Measurements from ENCODE around the gene GRPEL1.

Gene GRPEL1

GRCh38 chr4:7044137-7044930 lies 23.5 kb downstream of the GRPEL1 start:
- DNase-seq (ENCODE audit: low spot score), result no peak

DNA sequence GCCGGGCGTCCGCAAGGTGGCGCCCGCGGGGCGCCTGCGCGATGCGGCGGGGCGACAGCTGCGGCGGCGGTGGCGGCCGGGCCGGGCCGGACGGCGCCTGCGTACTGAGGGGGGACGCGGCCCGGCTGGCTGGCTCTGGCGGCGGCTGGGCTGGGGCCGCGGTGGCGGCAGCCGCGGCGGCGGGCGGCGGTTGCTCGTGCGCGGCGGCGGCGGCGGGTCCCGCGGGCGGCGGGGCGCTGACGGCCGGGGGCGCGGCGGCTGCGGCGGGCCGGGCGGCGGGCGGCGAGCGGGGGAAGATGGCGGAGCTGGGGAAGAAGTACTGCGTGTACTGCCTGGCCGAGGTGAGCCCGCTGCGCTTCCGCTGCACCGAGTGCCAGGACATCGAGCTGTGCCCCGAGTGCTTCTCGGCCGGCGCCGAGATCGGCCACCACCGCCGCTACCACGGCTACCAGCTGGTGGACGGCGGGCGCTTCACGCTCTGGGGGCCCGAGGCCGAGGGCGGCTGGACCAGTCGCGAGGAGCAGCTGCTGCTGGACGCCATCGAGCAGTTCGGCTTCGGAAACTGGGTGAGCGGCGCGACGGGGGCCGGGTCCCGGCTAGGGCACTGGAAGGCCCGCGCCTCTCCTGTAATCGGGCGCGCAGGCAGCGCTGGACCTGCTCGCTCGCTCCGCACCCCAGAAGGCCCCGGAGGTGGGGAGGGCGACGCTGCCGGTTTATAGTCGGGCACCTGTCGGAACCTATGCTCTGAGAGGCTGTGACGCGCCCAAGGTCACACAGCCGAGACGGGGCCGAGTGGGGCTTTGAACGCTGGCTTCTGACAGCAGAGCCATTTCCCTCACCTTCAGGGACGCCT lies 24.4 kb downstream of the GRPEL1 start, which contains the start of gene TADA2B:
Gene TADA2B (plus strand): TSS at position 89 of the 853 bp plus-strand sequence. CDS start 208 bp downstream, at position 297.
- DNase-seq (ENCODE audit: low spot score), result peak; percentile 70

DNA sequence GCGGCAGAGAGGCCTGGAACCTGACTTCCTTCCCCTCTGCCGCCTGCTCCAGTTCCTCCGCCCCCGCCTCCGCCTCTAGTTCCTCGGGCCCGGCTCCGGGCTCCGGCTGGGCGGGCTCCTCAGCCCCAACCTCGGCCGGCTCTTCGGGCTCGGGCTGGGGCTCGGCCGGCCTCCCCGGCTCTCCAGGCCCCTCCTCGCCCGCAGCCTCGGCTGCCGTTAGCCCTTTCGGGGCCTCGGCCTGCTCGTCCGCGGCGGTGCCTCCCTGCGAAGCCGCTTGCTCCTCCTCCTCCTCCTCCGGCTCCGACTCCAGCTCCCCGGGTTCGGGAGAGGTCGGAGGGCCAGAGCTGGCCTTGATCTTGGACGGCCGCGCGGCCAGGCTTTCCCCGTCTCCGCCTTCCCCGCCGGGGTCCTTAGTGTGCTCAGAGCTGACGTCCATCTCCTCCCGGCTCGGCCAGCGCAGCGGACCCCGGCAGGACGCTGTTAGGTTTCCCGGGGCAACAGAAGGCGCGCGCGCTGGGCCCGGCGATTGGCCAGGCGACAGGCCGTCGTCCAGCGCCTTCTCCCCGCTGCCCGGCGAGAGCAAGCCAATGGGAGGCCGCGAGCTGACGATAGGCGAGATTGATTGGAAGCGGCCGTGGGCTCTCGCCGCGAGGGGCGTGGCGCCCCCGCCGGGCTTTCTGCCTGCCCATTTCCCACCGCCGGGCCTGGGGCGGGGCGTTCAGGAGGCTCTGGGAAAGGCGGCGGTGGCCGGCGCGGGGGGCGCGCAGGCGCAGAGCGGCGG lies 25.2 kb downstream of the GRPEL1 start:
- DNase-seq (ENCODE audit: low spot score), result peak; percentile 99

- peak; percentile 14 for DNase-seq (ENCODE audit: low spot score)
These were observed 25.9 kb downstream of the GRPEL1 start for GRCh38 chr4:7041801-7042502.

DNA sequence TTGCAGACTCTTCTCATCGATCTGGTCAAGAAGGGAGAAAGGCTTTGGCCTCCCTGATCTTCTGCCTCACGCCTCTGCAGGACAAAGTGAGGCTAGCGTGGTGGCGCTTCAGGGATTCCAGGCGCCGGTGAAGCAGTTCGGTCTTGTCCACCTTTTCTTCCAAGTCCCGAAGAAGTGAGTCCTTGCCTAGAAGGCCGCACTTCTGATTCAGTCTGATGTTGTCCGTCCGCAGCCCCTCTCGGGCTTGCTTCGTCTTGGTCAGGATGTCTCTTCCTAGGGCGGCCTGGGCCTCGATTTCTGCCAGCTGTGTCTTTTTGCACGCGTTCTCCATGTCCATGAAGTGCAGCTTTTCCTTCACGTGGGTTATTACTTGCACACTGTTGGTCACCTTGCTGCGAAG lies 26.6 kb downstream of the GRPEL1 start:
- no peak for DNase-seq (ENCODE audit: low spot score)

DNA sequence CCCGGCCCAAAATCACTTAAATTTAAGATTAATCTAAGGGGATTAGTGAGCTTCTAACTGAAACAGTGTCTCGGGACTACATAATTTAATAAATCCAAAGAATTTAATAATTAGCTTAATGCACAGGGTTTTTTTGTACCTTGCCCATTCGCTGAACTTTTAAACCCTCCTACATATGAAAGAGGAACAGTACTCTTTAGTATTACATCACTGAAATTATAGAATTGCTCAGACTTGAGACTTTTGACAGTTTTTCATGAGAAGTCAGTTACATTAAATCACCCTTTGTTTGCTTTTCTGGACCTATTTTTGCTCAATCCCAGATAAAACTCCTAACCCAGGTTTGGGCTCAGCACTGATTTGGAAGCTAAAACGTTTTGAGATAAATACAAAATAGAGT lies 27.1 kb downstream of the GRPEL1 start:
- no peak for DNase-seq (ENCODE audit: low spot score)

DNA sequence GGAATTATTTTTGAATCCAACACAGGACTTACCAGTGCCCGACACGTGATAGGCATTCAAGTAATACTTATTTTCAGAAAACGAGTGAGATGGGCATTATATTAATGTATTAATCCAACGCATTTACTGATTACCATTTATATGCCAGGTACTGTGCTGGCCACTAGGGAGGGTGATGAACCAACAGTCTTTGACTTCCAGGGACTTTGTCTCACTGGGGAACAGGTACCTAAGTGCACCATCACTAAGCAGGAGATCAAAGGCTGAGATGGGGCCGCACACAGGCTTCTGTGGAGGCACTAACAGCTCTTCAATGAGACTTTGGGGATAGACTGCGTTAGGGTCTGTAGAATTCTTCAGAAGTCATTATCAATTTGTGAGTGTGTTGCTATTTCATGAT lies 30.4 kb downstream of the GRPEL1 start:
- no peak for DNase-seq (ENCODE audit: low spot score)

- DNase-seq (ENCODE audit: low spot score), result no peak
These were observed 33.4 kb downstream of the GRPEL1 start for GRCh38 chr4:7034262-7035081.

- DNase-seq (ENCODE audit: low spot score), result no peak
These were observed 35.3 kb downstream of the GRPEL1 start for GRCh38 chr4:7032596-7032995.

DNA sequence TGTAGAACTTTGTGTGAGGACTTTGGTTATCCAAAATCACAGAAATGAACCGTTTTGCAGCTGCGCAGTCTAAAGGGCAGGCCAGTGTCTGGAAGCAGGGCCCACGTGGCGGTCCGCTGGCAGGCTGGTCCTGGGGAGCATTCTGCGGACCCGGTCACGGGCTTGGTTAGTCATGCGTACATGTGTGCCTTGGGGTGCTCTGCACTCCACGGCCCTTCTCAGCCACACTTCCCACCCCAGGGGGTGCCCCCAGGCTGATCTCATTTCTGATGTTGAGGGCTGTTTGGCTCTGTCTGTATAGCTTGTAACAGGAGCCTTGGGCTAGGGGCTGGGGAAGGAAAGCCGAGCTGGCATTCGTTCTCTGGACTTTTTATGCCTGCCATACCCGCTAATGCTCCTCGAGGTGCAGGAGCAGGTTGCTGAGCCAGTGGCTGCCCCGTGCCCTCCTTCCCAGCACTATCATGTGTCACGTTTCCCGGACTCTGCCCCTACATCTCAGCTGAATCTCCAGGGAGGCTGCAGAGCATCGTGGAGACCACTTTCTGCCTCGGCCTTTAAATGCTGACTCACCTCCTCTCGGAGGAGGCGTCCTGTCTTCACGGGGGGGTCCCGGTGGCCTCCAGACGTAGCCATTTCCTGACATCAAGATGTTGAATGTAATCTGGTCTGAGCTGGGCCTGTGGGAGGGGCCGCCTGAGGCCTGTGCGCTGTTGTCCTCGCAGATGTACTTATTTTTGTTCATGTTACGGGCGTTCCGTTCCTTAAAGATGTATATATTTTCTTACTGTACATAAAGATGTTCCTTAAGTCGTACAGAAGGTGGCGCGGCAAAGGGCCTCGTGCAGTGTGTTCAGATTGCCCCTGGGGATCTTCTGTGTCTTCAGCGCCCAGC lies 36.1 kb downstream of the GRPEL1 start:
- DNase-seq (ENCODE audit: low spot score), result no peak

- DNase-seq (ENCODE audit: low spot score), result no peak
These were observed 37.0 kb downstream of the GRPEL1 start for GRCh38 chr4:7030856-7031255.

GRCh38 chr4:7029921-7030320 lies 37.9 kb downstream of the GRPEL1 start:
- no peak for DNase-seq (ENCODE audit: low spot score)

DNA sequence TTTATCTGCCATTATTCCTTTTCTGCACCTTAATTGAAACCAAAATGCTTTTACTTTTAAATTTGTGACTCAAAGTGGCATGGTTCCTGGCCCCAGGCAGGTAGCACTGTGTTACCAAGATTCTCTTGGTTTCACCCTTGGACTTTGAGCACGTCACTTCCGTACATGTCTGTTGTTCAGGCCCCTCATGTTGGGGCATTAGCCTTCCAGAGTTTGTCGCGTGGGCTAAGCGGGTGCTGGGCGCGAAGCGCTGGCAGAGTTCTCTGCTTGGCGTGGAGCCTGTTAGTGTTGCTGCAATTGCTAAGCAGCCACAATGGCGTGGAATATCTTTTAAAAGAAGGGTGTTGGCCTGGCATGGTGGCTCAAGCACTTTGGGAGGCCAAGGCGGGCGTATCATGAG lies 38.7 kb downstream of the GRPEL1 start:
- no peak for DNase-seq (ENCODE audit: low spot score)

- no peak for DNase-seq (ENCODE audit: low spot score)
These were observed 40.0 kb downstream of the GRPEL1 start for GRCh38 chr4:7027913-7028312.

GRCh38 chr4:7027284-7027683 lies 40.6 kb downstream of the GRPEL1 start:
- DNase-seq (ENCODE audit: low spot score), result no peak

GRCh38 chr4:7026107-7026506 lies 41.8 kb downstream of the GRPEL1 start:
- DNase-seq (ENCODE audit: low spot score), result no peak

GRCh38 chr4:7025040-7025602 lies 42.7 kb downstream of the GRPEL1 start:
- DNase-seq (ENCODE audit: low spot score), result no peak

DNA sequence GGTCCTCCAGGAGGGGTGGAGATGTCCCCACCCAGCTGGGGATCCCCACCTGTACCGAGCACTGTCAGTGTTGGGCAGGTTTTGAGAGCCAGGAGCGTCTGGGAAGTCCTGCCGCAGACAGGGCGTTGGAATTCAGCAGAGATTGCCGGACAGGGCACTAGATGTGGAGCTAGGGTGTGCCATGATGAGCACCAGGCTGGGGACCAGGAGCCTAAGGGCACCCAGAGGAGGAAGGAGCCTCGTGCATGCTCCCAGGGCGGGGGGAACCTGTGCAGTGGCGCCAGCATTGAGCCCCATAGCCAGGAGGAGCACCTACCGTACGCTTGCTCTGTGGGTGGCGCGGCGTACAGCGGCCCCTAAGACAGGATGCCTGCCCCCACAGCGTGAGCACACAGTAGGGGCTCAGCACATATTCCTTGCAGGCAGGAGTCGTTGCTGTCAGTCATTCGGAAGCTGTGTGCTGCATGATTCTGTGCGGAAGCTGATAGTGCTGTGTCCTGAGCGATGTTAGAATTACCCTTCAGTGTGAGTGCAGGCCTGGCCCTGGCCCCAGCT lies 43.5 kb downstream of the GRPEL1 start:
- DNase-seq (ENCODE audit: low spot score), result no peak

DNA sequence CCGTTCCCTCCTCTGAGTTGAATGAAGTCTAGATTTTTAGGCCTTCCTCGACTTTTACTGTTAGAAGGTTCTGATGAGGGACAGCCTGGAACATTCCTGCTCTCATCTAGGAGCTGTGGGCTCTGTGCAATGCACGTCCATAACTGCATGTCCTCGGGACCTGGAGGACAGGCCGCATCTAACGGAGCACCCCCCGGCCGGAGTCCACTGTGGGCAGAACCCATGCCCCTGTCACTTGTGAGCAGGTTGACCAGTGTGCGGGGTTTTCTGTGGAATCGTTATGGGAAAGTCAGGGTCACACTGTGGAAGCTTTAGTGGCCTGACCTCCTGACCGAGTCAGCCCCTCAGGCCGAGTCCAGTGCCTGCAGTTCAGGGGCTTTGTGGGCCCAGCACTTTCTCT lies 44.0 kb downstream of the GRPEL1 start:
- no peak for DNase-seq (ENCODE audit: low spot score)

Measured in germinal center (tissue), 1 donor.